IMR-90 (cell line): ENCODE data around the gene ZNF77. TPM values are rescaled to one million over a fixed set of nuclear protein-coding genes. Genes with fewer than 3 reads are reported as not detected.

Source experiments
- ATAC-seq: fragments of 200-7000 bp; cut with Tn5 transposase; 2 replicates; pipeline ENCODE4 v1.9.1; 2020; ENCODE audit warnings: low read depth, mild to moderate bottlenecking, moderate library complexity
- BruUV-seq: library from RNA; stranded (reverse); fragments of 400-500 nt; replicated peaks from 2 replicates; lab custom pipeline; 2021; lab: Mats Ljungman, UMichigan
- CTCF ChIA-PET: fragments of 300-600 bp; formaldehyde crosslinking; extraction: SDS; loops from one replicate; lab custom pipeline; 2021; ENCODE audit warnings: antibody characterized with exemption; lab: Yijun Ruan, JAX
- POLR2A ChIA-PET: fragments of 300-600 bp; sonication (Branson Sonifier 250); formaldehyde crosslinking; loops from one replicate; lab custom pipeline; 2022; ENCODE audit warnings: antibody characterized with exemption; ENCODE audit not compliant: unreplicated experiment; lab: Charles Lee
- DNase-seq: peaks from one replicate; pipeline ENCODE4 v3.0.0; 2013
- H2AFZ ChIP-seq: replicated peaks from 2 replicates; pipeline ENCODE3; 2013; ENCODE audit warnings: low read length, mild to moderate bottlenecking; ENCODE audit not compliant: poor library complexity
- H2AK5ac ChIP-seq: 2 replicates; pipeline ENCODE4 v1.6.1; 2013; ENCODE audit warnings: low read depth, low read length, inconsistent platforms
- H2AK9ac ChIP-seq: replicated peaks from 2 replicates; pipeline ENCODE3; 2013; ENCODE audit warnings: mild to moderate bottlenecking, low read depth, low read length, moderate library complexity; ENCODE audit not compliant: poor library complexity
- H2BK120ac ChIP-seq: 2 replicates; pipeline ENCODE4 v1.6.1; 2013; ENCODE audit warnings: low read depth, low read length, inconsistent platforms
- H2BK15ac ChIP-seq: 3 replicates; pipeline ENCODE4 v1.6.1; 2013; ENCODE audit warnings: low read depth, low read length, inconsistent platforms
- H2BK20ac ChIP-seq: 2 replicates; pipeline ENCODE4 v1.6.1; 2013; ENCODE audit warnings: low read depth, mild to moderate bottlenecking, inconsistent platforms, low read length, moderate library complexity
- H2BK5ac ChIP-seq: 2 replicates; pipeline ENCODE4 v1.6.1; 2013; ENCODE audit warnings: mild to moderate bottlenecking, low read depth, low read length, inconsistent platforms; ENCODE audit not compliant: poor library complexity, severe bottlenecking
- H3K14ac ChIP-seq: replicated peaks from 2 replicates; pipeline ENCODE4 v1.6.1; 2013; ENCODE audit warnings: low read depth, low read length, inconsistent platforms
- H3K18ac ChIP-seq: 2 replicates; pipeline ENCODE4 v1.6.1; 2013; ENCODE audit warnings: low read depth, low read length, control low read depth
- H3K23ac ChIP-seq: 2 replicates; pipeline ENCODE4 v1.6.1; 2013; ENCODE audit warnings: low read depth, low read length, inconsistent platforms
- H3K27ac ChIP-seq: 2 replicates; pipeline ENCODE4 v1.5.1; 2013; ENCODE audit warnings: mild to moderate bottlenecking, control low read depth, low read length; ENCODE audit not compliant: insufficient read depth
- H3K27me3 ChIP-seq: 2 replicates; pipeline ENCODE4 v1.6.1; 2013; ENCODE audit warnings: low read length; ENCODE audit not compliant: control insufficient read depth, insufficient read depth
- H3K36me3 ChIP-seq: 2 replicates; pipeline ENCODE4 v1.6.1; 2013; ENCODE audit warnings: low read length, mixed read lengths; ENCODE audit not compliant: control insufficient read depth, insufficient read depth
- H3K4ac ChIP-seq: 2 replicates; pipeline ENCODE4 v1.6.1; 2013; ENCODE audit warnings: low read depth, low read length, inconsistent platforms
- H3K4me1 ChIP-seq: 2 replicates; pipeline ENCODE4 v1.6.1; 2013; ENCODE audit warnings: low read length, mixed read lengths; ENCODE audit not compliant: control insufficient read depth, insufficient read depth
- H3K4me2 ChIP-seq: 2 replicates; pipeline ENCODE4 v1.6.1; 2013; ENCODE audit warnings: low read depth, mild to moderate bottlenecking, control low read depth, low read length, moderate library complexity
- H3K4me3 ChIP-seq: 2 replicates; pipeline ENCODE4 v1.5.1; 2013; ENCODE audit warnings: low read depth, mild to moderate bottlenecking, control low read depth, low read length, moderate library complexity; ENCODE audit not compliant: insufficient read depth
- H3K56ac ChIP-seq: 2 replicates; pipeline ENCODE4 v1.6.1; 2013; ENCODE audit warnings: low read length, inconsistent platforms; ENCODE audit not compliant: insufficient read depth; ENCODE audit errors: extremely low read depth
- H3K79me1 ChIP-seq, 2 experiments: 2 replicates each; pipeline ENCODE4 v1.6.1; 2013; ENCODE audit warnings: low read length in 2 of 2, inconsistent platforms in 1 of 2, low read depth in 1 of 2
- H3K9ac ChIP-seq: 2 replicates; pipeline ENCODE4 v1.6.1; 2013; ENCODE audit warnings: low read depth, low read length, control low read depth
- H3K9me1 ChIP-seq: 2 replicates; pipeline ENCODE4 v1.6.1; 2013; ENCODE audit warnings: low read length, inconsistent platforms; ENCODE audit not compliant: insufficient read depth
- H3K9me3 ChIP-seq: 2 replicates; pipeline ENCODE4 v1.6.1; 2013; ENCODE audit warnings: low read length; ENCODE audit not compliant: control insufficient read depth, insufficient read depth
- H4K20me1 ChIP-seq: 2 replicates; pipeline ENCODE4 v1.6.1; 2013; ENCODE audit warnings: low read length, inconsistent platforms; ENCODE audit not compliant: insufficient read depth
- H4K5ac ChIP-seq: 2 replicates; pipeline ENCODE4 v1.6.1; 2013; ENCODE audit warnings: mild to moderate bottlenecking, low read depth, low read length, control low read depth
- H4K8ac ChIP-seq, 2 experiments: 2 replicates each; pipeline ENCODE4 v1.6.1; 2013; ENCODE audit warnings: low read depth in 2 of 2, low read length in 2 of 2, control low read depth in 1 of 2, inconsistent platforms in 1 of 2
- H4K91ac ChIP-seq: 2 replicates; pipeline ENCODE4 v1.6.1; 2013; ENCODE audit warnings: low read depth, low read length, inconsistent platforms; ENCODE audit not compliant: insufficient read depth
- BHLHE40 ChIP-seq: fragments of 150-350 bp; IDR thresholded peaks from 2 replicates; pipeline ENCODE4 v1.6.1; 2016; ENCODE audit warnings: mild to moderate bottlenecking, low read depth, low read length
- CEBPB ChIP-seq: IDR thresholded peaks from 2 replicates; pipeline ENCODE4 v1.6.1; 2012; ENCODE audit warnings: low read depth, low read length, improper control_type of control experiment
- CHD1 ChIP-seq: IDR thresholded peaks from 2 replicates; pipeline ENCODE4 v1.6.1; 2012; ENCODE audit warnings: low read depth, low read length, improper control_type of control experiment
- CTCF ChIP-seq: conservative IDR thresholded peaks from 2 replicates; pipeline ENCODE4 v1.5.1; 2012; ENCODE audit warnings: mild to moderate bottlenecking, low read depth, low read length, improper control_type of control experiment
- FOS ChIP-seq: fragments of 150-350 bp; IDR thresholded peaks from 2 replicates; pipeline ENCODE4 v1.6.1; 2016; ENCODE audit warnings: low read depth, low read length
- MAFK ChIP-seq: IDR thresholded peaks from 2 replicates; pipeline ENCODE4 v1.6.1; 2012; ENCODE audit warnings: low read depth, low read length, improper control_type of control experiment
- MAZ ChIP-seq: IDR thresholded peaks from 2 replicates; pipeline ENCODE4 v1.6.1; 2012; ENCODE audit warnings: low read depth, mild to moderate bottlenecking, low read length, improper control_type of control experiment, moderate library complexity, borderline replicate concordance
- MXI1 ChIP-seq: IDR thresholded peaks from 2 replicates; pipeline ENCODE4 v1.6.1; 2012; ENCODE audit warnings: low read depth, mild to moderate bottlenecking, low read length, moderate library complexity, borderline replicate concordance
- POLR2A ChIP-seq: IDR thresholded peaks from 2 replicates; pipeline ENCODE4 v1.6.1; 2012; ENCODE audit warnings: mild to moderate bottlenecking, low read depth, low read length
- RAD21 ChIP-seq: IDR thresholded peaks from 2 replicates; pipeline ENCODE4 v1.6.1; 2012; ENCODE audit warnings: low read length, improper control_type of control experiment
- RCOR1 ChIP-seq: IDR thresholded peaks from 2 replicates; pipeline ENCODE4 v1.6.1; 2012; ENCODE audit warnings: mild to moderate bottlenecking, low read length, improper control_type of control experiment; ENCODE audit not compliant: insufficient replicate concordance
- RFX5 ChIP-seq: IDR thresholded peaks from 2 replicates; pipeline ENCODE4 v1.8.0; 2012; ENCODE audit warnings: low read depth, mild to moderate bottlenecking, low read length, moderate library complexity
- SMC3 ChIP-seq: fragments of 150-350 bp; IDR thresholded peaks from 2 replicates; pipeline ENCODE4 v1.6.1; 2016; ENCODE audit warnings: low read depth, mild to moderate bottlenecking, antibody characterized with exemption, low read length, moderate library complexity
- USF2 ChIP-seq: fragments of 150-350 bp; IDR thresholded peaks from 2 replicates; pipeline ENCODE4 v1.6.1; 2017; ENCODE audit warnings: mild to moderate bottlenecking, antibody characterized with exemption, low read length, low read depth
- WGBS, 2 experiments: methylation state at CpG; one replicate each; pipeline versions ENCODE4 v1.1.5 to v1.1.7; 2013; ENCODE audit warnings: missing lambda C conversion rate in 2 of 2; ENCODE audit not compliant: insufficient read length in 1 of 2; ENCODE audit errors: extremely low coverage in 2 of 2; 5-methylcytosine and 5-hydroxymethylcytosine counted together
- dilution Hi-C: fragments of 300-500 bp; cut with HindIII; formaldehyde crosslinking; loops from one replicate; pipeline ENCODE4 v1.14.3; 2018; ENCODE audit warnings: low sequenced_read_pairs; ENCODE audit not compliant: unreplicated experiment
- in situ Hi-C: fragments of 300-500 bp; cut with MboI; formaldehyde crosslinking; loops from 3 replicates; pipeline ENCODE4 v1.14.3; 2019; ENCODE audit warnings: low sequenced_read_pairs, inconsistent platforms, mixed read lengths
- intact Hi-C: fragments of 100-400 bp; cut with micrococcal nuclease; formaldehyde crosslinking; loops from 2 replicates; pipeline ENCODE4 v1.10.0; 2022
- polyA plus RNA-seq, 3 experiments: library from polyadenylated mRNA; depleted of rRNA; stranded (reverse); fragments of >200 nt; gene quantifications; 2 replicates each; pipeline ENCODE4 v1.2.3, GENCODE V29; 2012; ENCODE audit warnings: low replicate concordance in 1 of 3
- total RNA-seq: library from RNA; depleted of rRNA; stranded (reverse); fragments of >200 nt; gene quantifications from 2 replicates; pipeline ENCODE4 v1.2.3, GENCODE V29; 2012

The ZNF77 gene
- total and polyA plus RNA-seq, 2 of the 4 experiments (the other 2 are of a cell fraction) = 3.6 to 6.5 TPM

- no peak overlapping the region for H4K91ac ChIP-seq
- H2AK9ac ChIP-seq = no peak overlapping the region
- H3K27me3 ChIP-seq = no peaks in the 10 kb centered on the region; the same call in 1 of the 2 replicates
- H3K4me1 ChIP-seq = peaks cover 9% of the 10 kb centered on the region
- WGBS, 2 experiments = 83% methylated on average over 1 of the region's 8 CpGs; no CpG with 5 or more reads in 1 of the 2 experiments
- ATAC-seq (no peak), DNase-seq (no peak)
- H3K36me3 ChIP-seq = no peaks in the 10 kb centered on the region
- CTCF ChIA-PET = no interaction called here
- POLR2A ChIA-PET = no interaction called here
- H3K23ac ChIP-seq = no peak overlapping the region
- TF ChIP-seq CEBPB (no peak), POLR2A (no peak), RAD21 (no peak), MAFK (no peak), RFX5 (no peak), CTCF (no peak), MXI1 (no peak), RCOR1 (no peak), CHD1 (no peak), BHLHE40 (no peak), SMC3 (no peak), FOS (no peak), USF2 (no peak), MAZ (no peak)
- dilution Hi-C loops = no loop called here
- no peaks in the 10 kb centered on the region for H4K20me1 ChIP-seq
- H3K4me2 ChIP-seq = no peak overlapping the region
- H3K4me3 ChIP-seq = no peak overlapping the region
- H3K4ac ChIP-seq = no peak overlapping the region
- H4K5ac ChIP-seq = no peak overlapping the region
- in situ Hi-C loops = loop anchor here (25.0 kb wide), 1 partner anchor 514 kb away; the partner anchor contains the start of genes SMIM24 and SMIM44
- intact Hi-C loops = no loop called here
- no TSS peak for BruUV-seq
- no peak overlapping the region for H3K9ac ChIP-seq
- no peak overlapping the region for H2BK15ac ChIP-seq
- H3K9me1 ChIP-seq = 0 out of 2 replicates have a peak, but pooled peaks cover 6% of the 10 kb centered on the region
- no peak overlapping the region for H3K56ac ChIP-seq
- no peak overlapping the region for H2AK5ac ChIP-seq
- no peak overlapping the region for H2BK20ac ChIP-seq
- no peaks in the 10 kb centered on the region for H3K79me1 ChIP-seq
- H2BK5ac ChIP-seq = no peak overlapping the region
- no peak overlapping the region for H4K8ac ChIP-seq
- no peak overlapping the region for H2BK120ac ChIP-seq
- H3K9me3 ChIP-seq = no peaks in the 10 kb centered on the region
- H2AFZ ChIP-seq = no peak overlapping the region
- no peak overlapping the region for H3K18ac ChIP-seq
- no peak overlapping the region for H3K27ac ChIP-seq
- no peak overlapping the region for H3K14ac ChIP-seq
Measured at GRCh38 chr19:2973229-2973628, 28.5 kb upstream of the ZNF77 start.
